Thyroid gland (tissue), 4 donors: ENCODE results near the gene COMP. TPM values are rescaled to one million over a fixed set of nuclear protein-coding genes. Genes with fewer than 3 reads are reported as not detected.

Experiments
- DNase-seq, 2 donors: peaks; one replicate each; pipeline ENCODE4 v3.0.0-alpha.2; 2019
- H3K27ac ChIP-seq, 3 donors: fragments of 200-600 bp; sonication (generic); 1 replicate in 2 of 3; 2 replicates in 1 of 3; pipeline ENCODE4 v1.5.1; 2016 to 2019; ENCODE audit warnings: mild to moderate bottlenecking in 1 of 3, moderate library complexity in 1 of 3
- H3K27me3 ChIP-seq: fragments of 200-600 bp; sonication (generic); one replicate; pipeline ENCODE4 v1.5.1; 2019
- H3K36me3 ChIP-seq, 2 donors: fragments of 200-600 bp; sonication (generic); one replicate each; pipeline ENCODE4 v1.5.1; 2016 to 2019
- H3K4me1 ChIP-seq, 2 donors: fragments of 200-600 bp; sonication (generic); one replicate each; pipeline ENCODE4 v1.5.1; 2017 to 2019
- H3K4me3 ChIP-seq, 3 donors: fragments of 200-600 bp; sonication (generic); replicated peaks in 1 of 3; 1 replicate in 2 of 3; 2 replicates in 1 of 3; pipeline ENCODE4 v1.5.1; 2016; ENCODE audit warnings: mild to moderate bottlenecking in 1 of 3
- H3K9me3 ChIP-seq: fragments of 200-600 bp; sonication (generic); one replicate; pipeline ENCODE4 v1.5.1; 2017
- CTCF ChIP-seq, 6 experiments: fragments of 200-600 bp in 3 of 6; fragments of 450-650 bp in 3 of 6; sonication (generic) in 3 of 6; IDR thresholded peaks; one replicate each; pipeline ENCODE4 v1.5.1; 2016 to 2019; ENCODE audit warnings: antibody characterized with exemption in 6 of 6, mild to moderate bottlenecking in 2 of 6, inconsistent platforms in 1 of 6, moderate library complexity in 1 of 6
- POLR2A ChIP-seq, 2 donors: fragments of 450-650 bp; IDR thresholded peaks; one replicate each; pipeline ENCODE4 v1.6.1; 2017; ENCODE audit warnings: antibody characterized with exemption in 2 of 2, mild to moderate bottlenecking in 2 of 2, moderate library complexity in 1 of 2
- WGBS, 2 donors: methylation state at CpG; one replicate each; pipeline ENCODE4 v1.1.5; 2017; 5-methylcytosine and 5-hydroxymethylcytosine counted together
- intact Hi-C: fragments of 100-400 bp; cut with DNase I; formaldehyde crosslinking; loops from one replicate; pipeline ENCODE4 v1.15.1; 2023
- total RNA-seq, 4 donors: library from RNA; depleted of rRNA; stranded (reverse); fragments of >200 nt; gene quantifications; one replicate each; pipeline ENCODE4 v1.2.3, GENCODE V29; 2016

The COMP gene
- total RNA-seq, 4 donors from 2014 or later = 0.33 to 33.3 (median 1.9) TPM

GRCh38 chr19:18833849-18834643 lies 42.9 kb upstream of the COMP start:
- H3K27me3 ChIP-seq = no peaks in the 10 kb centered on the region
- peaks cover 31 to 43% of the 10 kb centered on the region in 2 donors for H3K4me1 ChIP-seq
- TF ChIP-seq POLR2A (IDR thresholded peaks at IDR 0.05) (no peak), CTCF (IDR thresholded peaks at IDR 0.05) (no peak)
- H3K9me3 ChIP-seq = no peaks in the 10 kb centered on the region
- peak overlapping the region in 2 of 3 donors; percentile 17 to 79 for H3K27ac ChIP-seq
- no peaks in the 10 kb centered on the region for H3K36me3 ChIP-seq
- peak overlapping the region in 1 of 3 donors; percentile 94 for H3K4me3 ChIP-seq
- peak in 1 of 2 donors; percentile 19 for DNase-seq
- intact Hi-C loops = loop anchor here (5.0 kb wide), 1 partner anchor 152 kb away; the partner anchor contains the start of gene CRTC1
- 13 to 22% methylated on average over 18 of the region's 18 CpGs for WGBS, 2 donors

GRCh38 chr19:18833141-18833476 lies 42.0 kb upstream of the COMP start:
- Histone ChIP-seq H3K27ac (peak overlapping the region; percentile 3 to 79 (median 53)), H3K9me3 (no peaks in the 10 kb centered on the region), H3K4me3 (peak overlapping the region; percentile 32 to 94 (median 59)), H3K36me3 (no peaks in the 10 kb centered on the region), H3K4me1 (peaks cover 28 to 38% of the 10 kb centered on the region in 2 donors), H3K27me3 (no peaks in the 10 kb centered on the region)
- intact Hi-C loops = loop anchor here (5.0 kb wide), 1 partner anchor 151 kb away; the partner anchor contains the start of gene CRTC1
- WGBS, 2 donors = 2 to 8% methylated on average over 7 to 9 of the region's 9 CpGs
- TF ChIP-seq CTCF (IDR thresholded peaks at IDR 0.05) = no peak
- no peak for TF ChIP-seq POLR2A (IDR thresholded peaks at IDR 0.05)
- DNase-seq = no peak

GRCh38 chr19:18832306-18833140 lies 41.4 kb upstream of the COMP start:
- peak; percentile 35 to 49 for DNase-seq
- WGBS, 2 donors = 1 to 2% methylated on average over 12 to 24 of the region's 69 CpGs
- TF ChIP-seq POLR2A (IDR thresholded peaks at IDR 0.05) (no peak), CTCF (IDR thresholded peaks at IDR 0.05) (no peak)
- Histone ChIP-seq H3K27ac (peak overlapping the region; percentile 3 to 88 (median 85)), H3K4me1 (peaks cover 23 to 32% of the 10 kb centered on the region in 2 donors), H3K9me3 (no peaks in the 10 kb centered on the region), H3K36me3 (no peaks in the 10 kb centered on the region), H3K4me3 (peak overlapping the region; percentile 32 to 94 (median 59)), H3K27me3 (no peaks in the 10 kb centered on the region)
- intact Hi-C loops = loop anchor here (5.0 kb wide), 1 partner anchor 150 kb away; the partner anchor contains the start of gene CRTC1

GRCh38 chr19:18831524-18832305 lies 40.6 kb upstream of the COMP start, which contains the start of gene UPF1:
TSS of gene UPF1 (plus strand) at chr19:18831959. CDS start at chr19:18832210, 251 bp downstream.
- WGBS, 2 donors = 2 to 15% methylated on average over 5 to 15 of the region's 96 CpGs
- H3K4me1 ChIP-seq = peaks cover 22 to 27% of the 10 kb centered on the region in 2 donors
- H3K36me3 ChIP-seq = no peaks in the 10 kb centered on the region
- peak; percentile 90 to 92 for DNase-seq
- H3K9me3 ChIP-seq = no peaks in the 10 kb centered on the region
- H3K27ac ChIP-seq = peak within 1 kb of the TSS; percentile 50 to 88 (median 85)
- H3K27me3 ChIP-seq = no peaks in the 10 kb centered on the region
- peak within 1 kb of the TSS; percentile 32 to 94 (median 59) for H3K4me3 ChIP-seq
- TF ChIP-seq CTCF (IDR thresholded peaks at IDR 0.05) = peak in 1 of 6 experiments; percentile 9
- peak; percentile 70 to 85 for TF ChIP-seq POLR2A (IDR thresholded peaks at IDR 0.05)
- intact Hi-C loops = loop anchor here (5.0 kb wide), 1 partner anchor 149 kb away; the partner anchor contains the start of gene CRTC1
